NCI-H146 treated with DMSO at 0.1 percent for 48 hours (cell line): Measurements from ENCODE around the gene CMPK1.

Experiments used
- DNase-seq: peaks from one replicate; lab custom pipeline; 2025; ENCODE audit not compliant: unreplicated experiment; lab: John Stamatoyannopoulos, UW

Gene CMPK1

GRCh38 chr1:47393141-47393540 is 59.6 kb downstream of the CMPK1 start:
- no peak for DNase-seq

GRCh38 chr1:47395433-47395832 is 61.8 kb downstream of the CMPK1 start:
- no peak for DNase-seq

GRCh38 chr1:47396671-47397196 is 63.1 kb downstream of the CMPK1 start:
- DNase-seq, result no peak

GRCh38 chr1:47399138-47399845 is 65.7 kb downstream of the CMPK1 start:
- no peak for DNase-seq

- no peak for DNase-seq
Measured at GRCh38 chr1:47399846-47400155, 66.2 kb downstream of the CMPK1 start.

- no peak for DNase-seq
Measured at GRCh38 chr1:47401761-47402160, 68.2 kb downstream of the CMPK1 start.

- DNase-seq, result no peak
Measured at GRCh38 chr1:47402591-47402990, 69.0 kb downstream of the CMPK1 start.

GRCh38 chr1:47403321-47403910 is 69.8 kb downstream of the CMPK1 start:
- no peak for DNase-seq

GRCh38 chr1:47405697-47406096 is 72.1 kb downstream of the CMPK1 start:
- DNase-seq, result no peak

GRCh38 chr1:47406966-47407365 is 73.4 kb downstream of the CMPK1 start:
- DNase-seq, result no peak

- DNase-seq, result no peak
Measured at GRCh38 chr1:47407481-47407880, 73.9 kb downstream of the CMPK1 start.

GRCh38 chr1:47409311-47410067 is 75.9 kb downstream of the CMPK1 start:
- no peak for DNase-seq

GRCh38 chr1:47410068-47410455 is 76.5 kb downstream of the CMPK1 start:
- DNase-seq, result no peak

GRCh38 chr1:47411436-47411835 is 77.8 kb downstream of the CMPK1 start:
- no peak for DNase-seq

GRCh38 chr1:47412437-47412836 is 78.8 kb downstream of the CMPK1 start:
- no peak for DNase-seq

GRCh38 chr1:47415728-47416318 is 82.2 kb downstream of the CMPK1 start, which contains the start of gene FOXE3:
TSS of gene FOXE3 (plus strand) at chr1:47416285. CDS start at chr1:47416316, 31 bp downstream.
- DNase-seq, result no peak

- no peak for DNase-seq
Measured at GRCh38 chr1:47416319-47417169, 83.0 kb downstream of the CMPK1 start.

- no peak for DNase-seq
Measured at GRCh38 chr1:47417170-47418044, 83.8 kb downstream of the CMPK1 start.

GRCh38 chr1:47418122-47418521 is 84.5 kb downstream of the CMPK1 start:
- DNase-seq, result no peak
